ENCODE data around the gene BTBD10.

- TF ChIP-seq CTCF (IDR thresholded peaks at IDR 0.05; ENCODE audit: low read length) (no peak), EZH2 (optimal IDR thresholded peaks at IDR 0.05; ENCODE audit: low read depth, low read length) (no peak), EZH2phosphoT487 (IDR thresholded peaks at IDR 0.05; ENCODE audit: low read length) (no peak)
Observed at GRCh38 chr11:13434247-13435205, 28.5 kb downstream of the BTBD10 start.
